GM12873 (cell line): Measurements from ENCODE around the gene CRYBA2.

Source experiments
- CTCF ChIP-seq: IDR thresholded peaks from 2 replicates; pipeline ENCODE4 v1.5.1; 2012; ENCODE audit warnings: low read depth, mild to moderate bottlenecking, moderate library complexity, low read length, control low read depth; ENCODE audit not compliant: insufficient read depth; ENCODE audit errors: missing control alignments

The CRYBA2 gene

GRCh38 chr2:218957671-218958070 is 35.6 kb downstream of the CRYBA2 start:
- TF ChIP-seq CTCF = no peak

- TF ChIP-seq CTCF = no peak
Measured at GRCh38 chr2:218956039-218956438, 37.2 kb downstream of the CRYBA2 start.

- TF ChIP-seq CTCF = no peak
Measured at GRCh38 chr2:218954541-218955300, 38.5 kb downstream of the CRYBA2 start.

GRCh38 chr2:218953366-218953954 is 39.8 kb downstream of the CRYBA2 start:
- peak; percentile 34 for TF ChIP-seq CTCF

- no peak for TF ChIP-seq CTCF
Measured at GRCh38 chr2:218952160-218952559, 41.1 kb downstream of the CRYBA2 start.

- TF ChIP-seq CTCF = no peak
Measured at GRCh38 chr2:218946621-218947020, 46.6 kb downstream of the CRYBA2 start.

GRCh38 chr2:218944759-218945404 is 48.3 kb downstream of the CRYBA2 start:
- TF ChIP-seq CTCF = no peak
